ENCODE data around the gene CDPF1. TPM values are rescaled to one million over a fixed set of nuclear protein-coding genes. Genes with fewer than 3 reads are reported as not detected.

The CDPF1 gene
- total and polyA plus RNA-seq, 2 of the 4 experiments (the other 2 are of a cell fraction): 11.5 to 14.5 TPM

DNA sequence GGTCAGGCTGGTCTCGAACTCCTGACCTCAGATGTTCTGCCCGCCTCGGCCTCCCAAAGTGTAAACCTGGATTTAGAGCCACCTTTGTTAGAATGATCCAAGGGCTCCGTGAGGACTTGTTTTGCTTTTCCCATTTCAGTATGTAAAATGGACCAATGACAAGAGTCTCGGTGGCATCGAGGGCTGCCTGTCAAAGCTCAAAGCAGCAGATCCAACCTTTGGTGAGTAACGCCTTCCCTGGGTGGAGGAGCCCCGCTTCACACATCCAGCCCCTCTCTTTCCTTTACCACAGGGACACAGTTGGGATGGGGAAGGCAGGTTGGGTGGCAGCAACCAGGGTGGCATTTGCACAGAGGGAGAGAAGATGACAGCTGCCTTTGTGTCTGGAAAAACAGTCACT, 22.1 kb upstream of the CDPF1 start:
- peaks cover 10% of the 10 kb centered on the region for H3K4me1 ChIP-seq (ENCODE audit: control insufficient read depth, insufficient read depth, low read length)

More for the DNA sequence above, 22.1 kb upstream of the CDPF1 start:
- intact Hi-C loops (cut with micrococcal nuclease) (no loop called here), in situ Hi-C loops (cut with MboI; ENCODE audit: low sequenced_read_pairs) (no loop called here), dilution Hi-C loops (cut with HindIII; ENCODE audit: low sequenced_read_pairs, unreplicated experiment) (no loop called here)
- WGBS, 2 experiments (ENCODE audit: extremely low coverage in 2 of 2, insufficient read length in 1 of 2): 100% methylated on average over 2 of the region's 8 CpGs; no CpG with 5 or more reads in 1 of the 2 experiments
- Histone ChIP-seq H3K27me3 (ENCODE audit: control insufficient read depth, insufficient read depth, low read length) (no peaks in the 10 kb centered on the region), H2BK5ac (ENCODE audit: low read depth, low read length, poor library complexity, severe bottlenecking) (no peak overlapping the region), H3K9me1 (ENCODE audit: insufficient read depth, low read length) (peaks cover 11% of the 10 kb centered on the region), H2BK120ac (ENCODE audit: low read depth, low read length) (no peak overlapping the region), H3K4me2 (ENCODE audit: low read depth, low read length) (no peak overlapping the region), H3K14ac (replicated peaks; ENCODE audit: low read depth, low read length) (no peak overlapping the region), H3K23ac (ENCODE audit: low read depth, low read length) (no peak overlapping the region), H4K20me1 (ENCODE audit: insufficient read depth, low read length) (0 out of 2 replicates have a peak, but pooled peaks cover 5% of the 10 kb centered on the region), H4K5ac (ENCODE audit: low read depth, low read length) (no peak overlapping the region), H3K27ac (ENCODE audit: insufficient read depth, low read length) (no peak overlapping the region), H2AFZ (replicated peaks; ENCODE audit: low read length, poor library complexity) (no peak overlapping the region), H4K91ac (ENCODE audit: insufficient read depth, low read depth, low read length) (no peak overlapping the region), H3K4ac (ENCODE audit: low read depth, low read length) (no peak overlapping the region), H3K36me3 (ENCODE audit: control insufficient read depth, insufficient read depth, low read length) (peaks cover 46% of the 10 kb centered on the region), H4K8ac (ENCODE audit: low read depth in 2 of 2, low read length in 2 of 2) (no peak overlapping the region), H2BK20ac (ENCODE audit: low read depth, low read length) (no peak overlapping the region), H3K9me3 (ENCODE audit: control insufficient read depth, insufficient read depth, low read length) (no peaks in the 10 kb centered on the region), H3K18ac (ENCODE audit: low read depth, low read length) (no peak overlapping the region), H3K9ac (ENCODE audit: low read depth, low read length) (no peak overlapping the region), H3K79me1 (ENCODE audit: low read depth in 1 of 2, low read length in 2 of 2) (peaks cover 15 to 24% of the 10 kb centered on the region in 2 experiments), H3K4me3 (ENCODE audit: insufficient read depth, low read depth, low read length) (no peak overlapping the region), H3K56ac (ENCODE audit: extremely low read depth, insufficient read depth, low read length) (no peak overlapping the region), H2AK5ac (ENCODE audit: low read depth, low read length) (no peak overlapping the region), H2AK9ac (replicated peaks; ENCODE audit: low read depth, low read length, poor library complexity) (no peak overlapping the region), H2BK15ac (ENCODE audit: low read depth, low read length) (no peak overlapping the region)
- ATAC-seq (ENCODE audit: low read depth) (no peak), DNase-seq (no peak)
- BruUV-seq (replicated peaks): no TSS peak
- TF ChIP-seq MAFK (IDR thresholded peaks at IDR 0.05; ENCODE audit: low read depth, low read length) (no peak), CHD1 (IDR thresholded peaks at IDR 0.05; ENCODE audit: low read depth, low read length) (no peak), RAD21 (IDR thresholded peaks at IDR 0.05; ENCODE audit: low read length) (no peak), MAZ (IDR thresholded peaks at IDR 0.05; ENCODE audit: borderline replicate concordance, low read depth, low read length) (no peak), RFX5 (IDR thresholded peaks at IDR 0.05; ENCODE audit: low read depth, low read length) (no peak), NFE2L2 (IDR thresholded peaks at IDR 0.05; ENCODE audit: low read depth, low read length) (no peak), SMC3 (IDR thresholded peaks at IDR 0.05; ENCODE audit: low read depth, low read length) (no peak), POLR2A (IDR thresholded peaks at IDR 0.05; ENCODE audit: low read depth, low read length) (no peak), RCOR1 (IDR thresholded peaks at IDR 0.05; ENCODE audit: insufficient replicate concordance, low read length) (no peak), BHLHE40 (IDR thresholded peaks at IDR 0.05; ENCODE audit: low read depth, low read length) (no peak), FOS (IDR thresholded peaks at IDR 0.05; ENCODE audit: low read depth, low read length) (no peak), MXI1 (IDR thresholded peaks at IDR 0.05; ENCODE audit: borderline replicate concordance, low read depth, low read length) (no peak), CEBPB (IDR thresholded peaks at IDR 0.05; ENCODE audit: low read depth, low read length) (no peak), ELK1 (IDR thresholded peaks at IDR 0.05; ENCODE audit: borderline replicate concordance, low read depth, low read length) (no peak)
- TF ChIP-seq, protein P1, sequence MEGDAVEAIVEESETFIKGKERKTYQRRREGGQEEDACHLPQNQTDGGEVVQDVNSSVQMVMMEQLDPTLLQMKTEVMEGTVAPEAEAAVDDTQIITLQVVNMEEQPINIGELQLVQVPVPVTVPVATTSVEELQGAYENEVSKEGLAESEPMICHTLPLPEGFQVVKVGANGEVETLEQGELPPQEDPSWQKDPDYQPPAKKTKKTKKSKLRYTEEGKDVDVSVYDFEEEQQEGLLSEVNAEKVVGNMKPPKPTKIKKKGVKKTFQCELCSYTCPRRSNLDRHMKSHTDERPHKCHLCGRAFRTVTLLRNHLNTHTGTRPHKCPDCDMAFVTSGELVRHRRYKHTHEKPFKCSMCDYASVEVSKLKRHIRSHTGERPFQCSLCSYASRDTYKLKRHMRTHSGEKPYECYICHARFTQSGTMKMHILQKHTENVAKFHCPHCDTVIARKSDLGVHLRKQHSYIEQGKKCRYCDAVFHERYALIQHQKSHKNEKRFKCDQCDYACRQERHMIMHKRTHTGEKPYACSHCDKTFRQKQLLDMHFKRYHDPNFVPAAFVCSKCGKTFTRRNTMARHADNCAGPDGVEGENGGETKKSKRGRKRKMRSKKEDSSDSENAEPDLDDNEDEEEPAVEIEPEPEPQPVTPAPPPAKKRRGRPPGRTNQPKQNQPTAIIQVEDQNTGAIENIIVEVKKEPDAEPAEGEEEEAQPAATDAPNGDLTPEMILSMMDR (conservative IDR thresholded peaks at IDR 0.05; ENCODE audit: low read depth, low read length): no peak
- TF ChIP-seq, protein P2, sequence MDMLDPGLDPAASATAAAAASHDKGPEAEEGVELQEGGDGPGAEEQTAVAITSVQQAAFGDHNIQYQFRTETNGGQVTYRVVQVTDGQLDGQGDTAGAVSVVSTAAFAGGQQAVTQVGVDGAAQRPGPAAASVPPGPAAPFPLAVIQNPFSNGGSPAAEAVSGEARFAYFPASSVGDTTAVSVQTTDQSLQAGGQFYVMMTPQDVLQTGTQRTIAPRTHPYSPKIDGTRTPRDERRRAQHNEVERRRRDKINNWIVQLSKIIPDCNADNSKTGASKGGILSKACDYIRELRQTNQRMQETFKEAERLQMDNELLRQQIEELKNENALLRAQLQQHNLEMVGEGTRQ (IDR thresholded peaks at IDR 0.05; ENCODE audit: low read depth, low read length): no peak
- ChIA-PET POLR2A (ENCODE audit: unreplicated experiment) (no interaction called here), CTCF (no interaction called here)
